K562 (cell line): Measurements from ENCODE around the gene TRIP10. TPM values are rescaled to one million over a fixed set of nuclear protein-coding genes. Genes with fewer than 3 reads are reported as not detected.
A peak's percentile ranks its signal among the peaks of the same experiment; 100 is the strongest.

ENCODE experiments used
- CREM ChIP-seq: IDR thresholded peaks from 2 replicates; pipeline ENCODE4 v1.6.1; 2014; ENCODE audit warnings: antibody characterized with exemption, low read depth
- DNMT1 ChIP-seq: fragments of 450-650 bp; IDR thresholded peaks from 2 replicates; pipeline ENCODE4 v1.6.1; 2016; ENCODE audit warnings: antibody characterized with exemption, mild to moderate bottlenecking
- EP400 ChIP-seq: fragments of 450-650 bp; IDR thresholded peaks from 2 replicates; pipeline ENCODE4 v1.6.1; 2017; ENCODE audit warnings: antibody characterized with exemption, mild to moderate bottlenecking, moderate library complexity
- HDAC1 ChIP-seq, 2 experiments: fragments of 450-650 bp; IDR thresholded peaks; 2 replicates each; pipeline ENCODE4 v1.6.1; 2016 to 2017; ENCODE audit warnings: inconsistent platforms in 1 of 2, mild to moderate bottlenecking in 1 of 2, moderate library complexity in 1 of 2
- HIVEP1 ChIP-seq: fragments of 250-450 bp; sonication (Bioruptor Pico); IDR thresholded peaks from 2 replicates; pipeline ENCODE4 v1.4.0; 2020; ENCODE audit warnings: mild to moderate bottlenecking
- HMGN3 ChIP-seq: IDR thresholded peaks from 2 replicates; pipeline ENCODE4 v1.6.1; 2011; ENCODE audit warnings: borderline replicate concordance, low read depth, mild to moderate bottlenecking, mixed read lengths, low read length; ENCODE audit not compliant: insufficient read length; ENCODE audit errors: extremely low read depth
- HNRNPLL ChIP-seq: fragments of 200-400 bp; formaldehyde crosslinking; IDR thresholded peaks from 2 replicates; pipeline ENCODE4 v1.6.1; 2017; ENCODE audit warnings: low read length, low read depth, mild to moderate bottlenecking; ENCODE audit not compliant: poor library complexity, severe bottlenecking
- NFXL1 ChIP-seq: fragments of 450-650 bp; formaldehyde crosslinking; IDR thresholded peaks from 2 replicates; pipeline ENCODE4 v1.4.0; 2021; ENCODE audit warnings: mild to moderate bottlenecking
- NR1H2 ChIP-seq: sonication (generic); formaldehyde crosslinking; IDR thresholded peaks from 2 replicates; pipeline ENCODE4 v1.4.0; 2020; ENCODE audit warnings: mild to moderate bottlenecking, missing genetic modification reagents
- POLR2B ChIP-seq: fragments of 450-650 bp; IDR thresholded peaks from 2 replicates; pipeline ENCODE4 v1.6.1; 2018; ENCODE audit warnings: low read depth; ENCODE audit not compliant: partially characterized antibody
- PRDM10 ChIP-seq: fragments of 450-650 bp; IDR thresholded peaks from 2 replicates; pipeline ENCODE4 v1.6.1; 2018; ENCODE audit not compliant: partially characterized antibody
- RBM34 ChIP-seq: fragments of 200-400 bp; formaldehyde crosslinking; IDR thresholded peaks from 2 replicates; pipeline ENCODE4 v1.6.1; 2018; ENCODE audit warnings: low read length, borderline replicate concordance; ENCODE audit not compliant: insufficient read depth
- SIRT6 ChIP-seq: IDR thresholded peaks from one replicate; pipeline ENCODE4 v1.6.1; 2012; ENCODE audit warnings: low read depth, mild to moderate bottlenecking, control low read depth, inconsistent platforms, low read length, moderate library complexity
- SMARCE1 ChIP-seq: fragments of 450-650 bp; IDR thresholded peaks from 2 replicates; pipeline ENCODE4 v1.7.1; 2016; ENCODE audit warnings: mild to moderate bottlenecking
- ZNF232 ChIP-seq: sonication (generic); formaldehyde crosslinking; IDR thresholded peaks from 2 replicates; pipeline ENCODE4 v1.8.0; 2022; ENCODE audit warnings: mild to moderate bottlenecking, missing genetic modification reagents
- ZNF436 ChIP-seq: fragments of 250-450, 450-650 bp; sonication (Bioruptor Pico); formaldehyde crosslinking; IDR thresholded peaks from 2 replicates; pipeline ENCODE4 v1.7.0; 2020; ENCODE audit warnings: mild to moderate bottlenecking
- ZNF696 ChIP-seq: fragments of 250-450 bp; sonication (Bioruptor Pico); conservative IDR thresholded peaks from 2 replicates; pipeline ENCODE4 v1.4.0; 2020; ENCODE audit warnings: mild to moderate bottlenecking, moderate library complexity
- ZNF766 ChIP-seq: fragments of 200-800 bp; sonication (Bioruptor generic); conservative IDR thresholded peaks from 2 replicates; pipeline ENCODE4 v1.6.1; 2016; ENCODE audit warnings: missing genetic modification characterization, missing compliant biosample characterization
- polyA plus RNA-seq, 8 experiments: library from polyadenylated mRNA; depleted of rRNA in 4 of 8; stranded (reverse) in 5 of 8; unstranded in 3 of 8; fragments of >200 nt; fragmentation: Nextera tagmentation in 2 of 8; fragmentation: Illumina TruSeq in 1 of 8; extraction: Ambion mirVana in 2 of 8; extraction: Trizol in 1 of 8; gene quantifications; 2 replicates each; pipeline versions ENCODE4 v1.2.1 to v1.2.3, GENCODE V29; 2011 to 2014; ENCODE audit warnings: inconsistent platforms in 1 of 8, missing spikeins in 1 of 8
- total RNA-seq, 7 experiments: library from RNA; depleted of rRNA in 6 of 7; stranded (reverse); fragments of >200 nt in 6 of 7; fragmentation: Illumina TruSeq in 2 of 7; extraction: Trizol in 2 of 7; gene quantifications; 2 replicates each; pipeline versions ENCODE4 v1.2.1 to v1.2.3, GENCODE V29; 2011 to 2021; ENCODE audit warnings: low replicate concordance in 1 of 7
- TF ChIP-seq, protein P1 (sequence below): fragments of 250-450 bp; sonication (Bioruptor Pico); IDR thresholded peaks from 2 replicates; pipeline ENCODE4 v1.5.0; 2020; ENCODE audit warnings: mild to moderate bottlenecking, borderline replicate concordance
- TF ChIP-seq, protein P2 (sequence below): fragments of 250-450 bp; sonication (Bioruptor Pico); IDR thresholded peaks from 2 replicates; pipeline ENCODE4 v1.4.0; 2020; ENCODE audit warnings: mild to moderate bottlenecking, moderate library complexity, borderline replicate concordance

TRIP10 gene
- total and polyA plus RNA-seq, 9 of the 15 experiments (the other 6 are each of a cell fraction or from before 2014, with no cell fraction given) = 1.2 to 66.8 (median 36.1) TPM

DNA sequence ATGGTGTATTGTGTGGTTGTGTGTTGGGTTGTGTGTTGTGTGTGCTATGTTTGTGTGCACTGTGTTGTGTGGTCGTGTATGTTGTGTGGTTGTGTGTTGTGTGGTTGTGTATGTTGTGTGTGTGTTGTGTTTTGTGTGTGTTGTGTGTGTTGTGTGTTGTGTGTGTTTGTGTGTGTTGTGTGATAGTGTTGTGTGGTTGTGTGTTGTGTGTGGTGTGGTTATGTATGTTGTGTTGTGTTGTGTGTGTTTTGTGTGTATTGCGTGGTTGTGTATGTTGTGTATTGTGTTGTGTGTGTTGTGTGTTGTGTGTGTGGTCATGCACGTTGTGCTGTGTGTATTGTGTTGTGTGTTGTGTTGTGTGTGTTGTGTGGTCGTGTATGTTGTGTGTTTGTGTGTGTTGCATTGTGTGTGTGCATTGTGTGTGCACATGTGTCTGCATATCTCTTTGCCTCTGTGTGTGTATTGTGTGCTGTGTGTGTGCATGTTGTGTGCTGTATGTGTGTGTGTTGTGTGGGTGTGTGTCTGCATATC is 22.0 kb upstream of the TRIP10 start (continued):
- no peak for TF ChIP-seq PRDM10
- TF ChIP-seq HMGN3 = no peak
- no peak for TF ChIP-seq ZNF766 (CRISPR knock-in tag)
- TF ChIP-seq SIRT6 = no peak
- TF ChIP-seq SMARCE1 = peak; percentile 46
- TF ChIP-seq, protein P1, sequence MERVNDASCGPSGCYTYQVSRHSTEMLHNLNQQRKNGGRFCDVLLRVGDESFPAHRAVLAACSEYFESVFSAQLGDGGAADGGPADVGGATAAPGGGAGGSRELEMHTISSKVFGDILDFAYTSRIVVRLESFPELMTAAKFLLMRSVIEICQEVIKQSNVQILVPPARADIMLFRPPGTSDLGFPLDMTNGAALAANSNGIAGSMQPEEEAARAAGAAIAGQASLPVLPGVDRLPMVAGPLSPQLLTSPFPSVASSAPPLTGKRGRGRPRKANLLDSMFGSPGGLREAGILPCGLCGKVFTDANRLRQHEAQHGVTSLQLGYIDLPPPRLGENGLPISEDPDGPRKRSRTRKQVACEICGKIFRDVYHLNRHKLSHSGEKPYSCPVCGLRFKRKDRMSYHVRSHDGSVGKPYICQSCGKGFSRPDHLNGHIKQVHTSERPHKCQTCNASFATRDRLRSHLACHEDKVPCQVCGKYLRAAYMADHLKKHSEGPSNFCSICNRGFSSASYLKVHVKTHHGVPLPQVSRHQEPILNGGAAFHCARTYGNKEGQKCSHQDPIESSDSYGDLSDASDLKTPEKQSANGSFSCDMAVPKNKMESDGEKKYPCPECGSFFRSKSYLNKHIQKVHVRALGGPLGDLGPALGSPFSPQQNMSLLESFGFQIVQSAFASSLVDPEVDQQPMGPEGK (CRISPR knock-in tag) = no peak
- peak in 1 of 2 experiments; percentile 92; a peak in 2 of 4 replicates for TF ChIP-seq HDAC1 (IDR thresholded peaks at IDR 0.05)
- no peak for TF ChIP-seq RBM34
- 0 out of 2 replicates have a peak, but pooled peaks have one; percentile 4 for TF ChIP-seq CREM
- TF ChIP-seq ZNF696 (CRISPR knock-in tag) = no peak
- TF ChIP-seq HNRNPLL = no peak
- TF ChIP-seq ZNF232 (CRISPR knock-in tag) = peak; percentile 94
- TF ChIP-seq HIVEP1 (CRISPR knock-in tag) = no peak
- TF ChIP-seq POLR2B = peak; percentile 40
- TF ChIP-seq DNMT1 = peak; percentile 83; the same call in 1 of the 2 replicates
- no peak for TF ChIP-seq ZNF436 (CRISPR knock-in tag)
- no peak for TF ChIP-seq EP400
- 0 out of 2 replicates have a peak, but pooled peaks have one; percentile 27 for TF ChIP-seq NR1H2 (CRISPR knock-in tag)
- no peak for TF ChIP-seq NFXL1 (CRISPR knock-in tag)
- TF ChIP-seq, protein P2, sequence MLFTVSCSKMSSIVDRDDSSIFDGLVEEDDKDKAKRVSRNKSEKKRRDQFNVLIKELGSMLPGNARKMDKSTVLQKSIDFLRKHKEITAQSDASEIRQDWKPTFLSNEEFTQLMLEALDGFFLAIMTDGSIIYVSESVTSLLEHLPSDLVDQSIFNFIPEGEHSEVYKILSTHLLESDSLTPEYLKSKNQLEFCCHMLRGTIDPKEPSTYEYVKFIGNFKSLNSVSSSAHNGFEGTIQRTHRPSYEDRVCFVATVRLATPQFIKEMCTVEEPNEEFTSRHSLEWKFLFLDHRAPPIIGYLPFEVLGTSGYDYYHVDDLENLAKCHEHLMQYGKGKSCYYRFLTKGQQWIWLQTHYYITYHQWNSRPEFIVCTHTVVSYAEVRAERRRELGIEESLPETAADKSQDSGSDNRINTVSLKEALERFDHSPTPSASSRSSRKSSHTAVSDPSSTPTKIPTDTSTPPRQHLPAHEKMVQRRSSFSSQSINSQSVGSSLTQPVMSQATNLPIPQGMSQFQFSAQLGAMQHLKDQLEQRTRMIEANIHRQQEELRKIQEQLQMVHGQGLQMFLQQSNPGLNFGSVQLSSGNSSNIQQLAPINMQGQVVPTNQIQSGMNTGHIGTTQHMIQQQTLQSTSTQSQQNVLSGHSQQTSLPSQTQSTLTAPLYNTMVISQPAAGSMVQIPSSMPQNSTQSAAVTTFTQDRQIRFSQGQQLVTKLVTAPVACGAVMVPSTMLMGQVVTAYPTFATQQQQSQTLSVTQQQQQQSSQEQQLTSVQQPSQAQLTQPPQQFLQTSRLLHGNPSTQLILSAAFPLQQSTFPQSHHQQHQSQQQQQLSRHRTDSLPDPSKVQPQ (CRISPR knock-in tag) = no peak
